Spleen (tissue), 7 donors: ENCODE results near the gene CHD9.

ENCODE experiments used
- CTCF ChIP-seq, 11 experiments: fragments of 200-600 bp in 7 of 11; fragments of 450-650 bp in 4 of 11; sonication (generic) in 4 of 11; IDR thresholded peaks in 8 of 11; conservative IDR thresholded peaks in 3 of 11; 1 replicate in 7 of 11; 2 replicates in 4 of 11; pipeline versions ENCODE4 v1.4.0 to v1.8.0; 2016 to 2021; ENCODE audit warnings: antibody characterized with exemption in 11 of 11, inconsistent platforms in 4 of 11, mild to moderate bottlenecking in 1 of 11
- POLR2A ChIP-seq, 3 donors: fragments of 450-650 bp; IDR thresholded peaks; one replicate each; pipeline ENCODE4 v1.5.1; 2017; ENCODE audit warnings: antibody characterized with exemption in 3 of 3, mild to moderate bottlenecking in 1 of 3
- donor health status: DM: no; HTN: no; CAD: no; lungs with moderate emphysema.
- donor health status: DM: no; HTN: no; CAD: no.
- donor health status: DM: no; HTN: no; CAD: no.

DNA sequence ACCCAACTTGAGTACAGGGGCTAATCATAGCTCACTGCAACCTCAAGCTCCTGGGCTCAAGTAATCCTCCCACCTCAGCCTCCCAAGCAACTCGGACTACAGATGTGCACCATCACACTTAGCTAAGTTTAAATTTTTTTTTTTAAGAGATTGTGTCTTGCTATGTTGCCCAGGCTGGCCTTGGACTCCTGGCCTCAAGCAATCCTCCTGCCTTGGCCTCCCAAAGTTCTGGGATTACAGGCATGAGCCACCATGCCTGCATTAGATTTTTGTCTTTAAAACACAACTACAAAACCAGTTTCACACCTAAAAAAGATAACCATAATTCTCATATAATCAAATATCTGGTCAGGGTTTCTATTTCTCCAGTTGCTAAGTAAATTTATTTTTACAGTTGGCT, 147.1 kb downstream of the CHD9 start:
- TF ChIP-seq POLR2A (IDR thresholded peaks at IDR 0.05) (no peak), CTCF (IDR thresholded peaks at IDR 0.05 in 8 of 11, conservative IDR thresholded peaks at IDR 0.05 in 3 of 11) (no peak)
